ENCODE results near the gene DDX11.
"Not testable (repeated sequence)": the region's sequence is repeated elsewhere in the genome, so short reads cannot be mapped to it uniquely, and the experiment has no call there.

The DDX11 gene

DNA sequence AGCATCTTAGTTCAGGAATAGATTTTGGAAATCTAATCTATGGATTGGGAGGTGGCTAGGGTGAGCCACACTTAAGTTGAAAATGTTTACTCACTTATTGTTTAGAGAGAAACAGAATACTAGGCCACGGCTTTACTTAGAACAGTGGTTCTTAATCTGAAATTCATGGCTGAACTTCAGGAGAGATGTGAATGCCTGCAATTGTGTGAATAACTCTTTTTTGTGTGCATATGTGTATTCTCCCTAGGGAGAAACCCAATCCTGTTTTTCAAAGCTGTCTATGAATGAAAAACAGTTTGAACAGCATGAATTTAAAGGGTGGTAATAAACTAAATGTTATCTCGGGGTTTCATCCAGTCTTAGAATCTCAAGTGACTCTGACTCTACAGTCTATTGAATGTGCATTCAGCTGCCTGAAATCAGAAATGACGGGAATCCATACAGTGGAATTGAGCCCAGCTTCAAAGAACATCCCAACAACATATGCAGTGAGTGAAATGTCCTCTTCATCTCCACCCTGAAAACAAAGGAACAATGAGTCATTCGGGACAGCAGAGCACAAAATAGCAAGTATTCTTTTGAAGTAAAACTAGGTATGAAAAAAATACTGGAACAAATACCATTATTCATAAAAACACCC lies 53.7 kb downstream of the DDX11 start:
- not testable (repeated sequence) for DNase-seq

DNA sequence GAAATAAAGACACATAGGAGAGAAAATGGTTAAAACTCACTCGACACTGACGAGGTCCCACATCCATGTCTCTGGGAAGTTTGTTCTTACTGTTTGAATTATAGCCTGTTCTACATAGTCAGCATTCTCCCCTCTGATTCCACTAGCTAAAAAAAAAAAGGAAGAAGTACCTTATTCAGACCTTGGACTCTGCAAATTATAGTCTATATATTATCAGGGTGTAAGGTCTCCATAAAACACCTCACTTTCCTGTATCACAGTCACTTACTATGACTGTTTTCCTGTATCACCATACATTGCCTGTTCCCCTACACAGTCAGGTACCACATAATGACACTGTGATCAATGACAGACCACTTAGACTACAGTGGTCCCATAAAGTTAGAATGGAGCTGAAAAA lies 62.9 kb downstream of the DDX11 start:
- not testable (repeated sequence) for DNase-seq

DNA sequence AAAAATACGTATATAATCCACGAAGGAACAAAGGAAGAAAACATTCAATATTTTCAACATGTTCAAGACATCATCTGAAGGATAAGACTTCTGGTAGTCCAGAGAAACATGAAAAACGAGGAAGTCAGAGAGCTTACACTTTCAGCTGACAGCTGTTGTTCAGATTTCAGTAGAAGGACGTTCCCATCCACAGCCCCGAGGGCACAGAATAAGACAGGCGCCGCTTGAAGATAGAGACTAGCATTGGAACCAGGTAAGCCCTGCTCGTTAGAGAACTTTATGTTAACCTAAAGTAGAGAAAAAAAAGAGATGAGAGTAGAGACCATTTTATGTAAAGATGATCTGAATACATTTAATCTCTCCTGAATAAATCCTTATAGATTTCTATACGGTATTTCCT lies 71.1 kb downstream of the DDX11 start:
- not testable (repeated sequence) for DNase-seq

DNA sequence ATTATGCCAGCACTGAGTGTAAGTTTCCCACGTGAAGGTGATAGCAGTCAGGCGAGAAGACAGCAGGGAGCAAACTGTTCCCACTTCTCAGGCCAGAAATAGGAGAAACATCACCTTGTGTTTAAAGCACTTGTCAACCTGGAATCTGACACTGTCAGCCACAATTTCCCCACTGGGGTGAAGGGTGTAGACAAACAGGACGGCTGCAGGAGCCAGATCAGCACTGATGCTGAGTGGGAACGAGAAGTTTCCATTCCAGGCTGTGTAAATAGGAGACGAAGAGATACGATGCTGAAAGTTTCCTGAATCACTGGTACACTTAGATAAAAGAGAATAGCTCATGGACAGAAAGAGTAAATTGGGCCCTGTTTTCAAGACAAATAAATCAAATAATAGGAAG lies 71.6 kb downstream of the DDX11 start:
- DNase-seq, result not testable (repeated sequence)

DNA sequence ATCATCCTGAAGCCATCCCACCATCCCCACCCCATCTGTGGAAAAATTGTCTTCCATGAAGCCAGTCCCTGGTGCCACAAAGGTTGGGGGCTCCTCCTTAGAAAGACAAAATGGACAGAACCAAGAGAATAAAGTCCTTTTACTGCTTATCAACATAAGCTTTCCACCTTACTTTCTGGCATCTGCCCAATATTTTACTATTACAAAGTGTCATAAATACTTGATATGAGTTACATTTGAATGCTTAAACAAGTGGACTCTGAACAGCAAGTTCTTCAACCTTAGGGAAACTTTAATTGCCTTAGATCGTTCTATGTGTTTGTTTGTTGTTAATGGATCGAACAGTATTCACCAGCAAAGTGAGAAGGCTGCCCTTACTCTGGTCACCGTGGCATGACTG lies 73.8 kb downstream of the DDX11 start:
- not testable (repeated sequence) for DNase-seq

DNA sequence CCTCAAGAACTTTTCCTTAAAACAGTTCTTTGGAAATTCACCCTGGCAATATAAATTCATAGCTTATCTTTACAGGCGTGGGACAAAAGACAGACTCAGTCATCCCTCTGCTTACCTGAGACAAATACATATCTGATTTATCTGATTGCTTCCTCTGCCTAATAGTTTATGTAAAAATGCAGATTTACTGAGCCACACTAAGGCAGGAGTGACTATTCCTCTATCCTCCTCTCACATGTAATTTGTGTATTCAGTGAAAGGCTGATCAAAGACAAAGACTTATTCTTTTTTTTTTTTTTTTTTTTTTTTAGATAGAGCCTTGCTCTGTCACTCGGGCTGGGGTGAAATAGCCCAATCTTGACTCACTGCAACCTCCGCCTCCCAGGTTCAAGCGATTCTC lies 77.1 kb downstream of the DDX11 start:
- not testable (repeated sequence) for DNase-seq
